GM18505 (cell line): Measurements from ENCODE around the gene PPP1R8.
A peak's percentile ranks its signal among the peaks of the same experiment; 100 is the strongest.
"Not testable (repeated sequence)": the region's sequence is repeated elsewhere in the genome, so short reads cannot be mapped to it uniquely, and the experiment has no call there.

ENCODE experiments used
- ATAC-seq: cut with Tn5 transposase; IDR thresholded peaks from one replicate; pipeline ENCODE4 v1.9.1; 2021; ENCODE audit not compliant: unreplicated experiment
- POLR2A ChIP-seq: IDR thresholded peaks from 4 replicates; pipeline ENCODE4 v1.6.1; 2011; ENCODE audit warnings: borderline replicate concordance; ENCODE audit not compliant: insufficient read depth, insufficient read length; ENCODE audit errors: extremely low read depth

The PPP1R8 gene

GRCh38 chr1:27830621-27831440 lies at the start of gene PPP1R8:
PPP1R8 (plus strand) TSS chr1:27830782; CDS start chr1:27830836, 54 bp downstream.
- TF ChIP-seq POLR2A: peak; percentile 97
- peak; percentile 86 for ATAC-seq

GRCh38 chr1:27782950-27783349 lies 47.6 kb upstream of the PPP1R8 start:
- ATAC-seq: no peak
- TF ChIP-seq POLR2A: no peak

- TF ChIP-seq POLR2A: no peak
- ATAC-seq: no peak
Observed at GRCh38 chr1:27784700-27785099, 45.9 kb upstream of the PPP1R8 start.

GRCh38 chr1:27785781-27786455 lies 44.7 kb upstream of the PPP1R8 start:
- no peak for ATAC-seq
- TF ChIP-seq POLR2A: no peak

- TF ChIP-seq POLR2A: no peak
- ATAC-seq: no peak
Observed at GRCh38 chr1:27787895-27788294, 42.7 kb upstream of the PPP1R8 start.

- no peak for TF ChIP-seq POLR2A
- ATAC-seq: no peak
Observed at GRCh38 chr1:27789540-27790041, 41.0 kb upstream of the PPP1R8 start.

- not testable (repeated sequence) for ATAC-seq
Observed at GRCh38 chr1:27790270-27790669, 40.3 kb upstream of the PPP1R8 start.

GRCh38 chr1:27795601-27796000 lies 35.0 kb upstream of the PPP1R8 start:
- no peak for ATAC-seq
- TF ChIP-seq POLR2A: no peak

GRCh38 chr1:27804791-27805190 lies 25.8 kb upstream of the PPP1R8 start:
- TF ChIP-seq POLR2A: no peak
- no peak for ATAC-seq

GRCh38 chr1:27806758-27807157 lies 23.8 kb upstream of the PPP1R8 start:
- TF ChIP-seq POLR2A: no peak
- no peak for ATAC-seq

GRCh38 chr1:27807385-27807784 lies 23.2 kb upstream of the PPP1R8 start:
- TF ChIP-seq POLR2A: no peak
- no peak for ATAC-seq

GRCh38 chr1:27808131-27808530 lies 22.5 kb upstream of the PPP1R8 start:
- not testable (repeated sequence) for ATAC-seq

- ATAC-seq: no peak
- no peak for TF ChIP-seq POLR2A
Observed at GRCh38 chr1:27809883-27810282, 20.7 kb upstream of the PPP1R8 start.

- ATAC-seq: no peak
- TF ChIP-seq POLR2A: no peak
Observed at GRCh38 chr1:27811741-27812500, 18.7 kb upstream of the PPP1R8 start.

- no peak for TF ChIP-seq POLR2A
- no peak for ATAC-seq
Observed at GRCh38 chr1:27816921-27817630, 13.5 kb upstream of the PPP1R8 start.
